Measurements from ENCODE around the gene CARD9.

DNA sequence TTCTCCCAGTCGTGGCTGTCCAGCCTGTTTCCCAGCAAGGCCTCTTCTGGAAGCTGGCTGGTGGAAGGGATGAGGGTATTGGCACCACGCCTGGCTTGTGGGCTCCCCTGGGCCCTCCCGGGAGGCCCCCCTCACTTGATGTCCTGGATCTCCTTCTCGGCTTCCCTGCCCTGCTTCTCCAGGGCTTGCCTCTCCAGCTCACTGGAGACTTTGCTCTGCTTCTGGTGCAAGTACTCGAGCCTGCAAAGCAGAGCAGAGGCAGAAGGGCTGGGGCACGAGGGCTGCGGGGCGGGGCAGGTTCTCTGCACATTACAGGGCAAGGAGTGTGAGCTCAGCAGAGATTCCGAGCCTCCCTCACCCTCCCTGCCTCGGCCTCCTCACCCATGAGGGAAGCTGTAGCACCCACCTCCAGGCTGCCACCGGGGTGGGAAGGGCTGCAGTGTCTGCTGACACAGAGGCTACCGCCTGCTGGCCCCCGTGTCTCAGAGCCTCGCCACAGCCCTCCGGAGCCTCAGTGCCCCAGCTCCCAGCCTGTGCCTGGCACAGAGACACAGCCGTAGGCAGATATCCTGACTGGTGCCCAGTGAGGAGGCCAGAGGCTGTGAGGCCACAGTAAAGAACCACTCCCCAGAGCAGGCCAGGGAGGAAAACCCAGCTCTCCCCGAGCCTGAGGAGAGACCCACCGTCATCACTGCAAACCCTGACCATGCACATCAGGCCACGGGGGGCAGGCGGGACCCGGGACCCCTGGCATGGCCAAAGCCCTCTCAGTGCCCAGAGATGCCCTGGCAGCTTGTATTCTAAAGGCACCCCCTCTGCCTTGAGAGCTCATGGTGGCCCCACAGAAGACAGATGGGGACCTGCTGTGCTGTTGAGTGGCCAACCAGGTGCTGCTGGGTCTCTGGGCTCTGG is 19.3 kb upstream of the CARD9 start:
- TF ChIP-seq L3MBTL2 (conservative IDR thresholded peaks at IDR 0.05) (no peak), FOXM1 (IDR thresholded peaks at IDR 0.05; ENCODE audit: borderline replicate concordance) (no peak), ELF4 (IDR thresholded peaks at IDR 0.05) (no peak), SUZ12 (IDR thresholded peaks at IDR 0.05) (no peak), SP1 (IDR thresholded peaks at IDR 0.05) (no peak), FOXA1 (IDR thresholded peaks at IDR 0.05) (no peak), FOXK2 (IDR thresholded peaks at IDR 0.05) (no peak), HDGF (IDR thresholded peaks at IDR 0.05; ENCODE audit: borderline replicate concordance) (no peak), BHLHE40 (IDR thresholded peaks at IDR 0.05; ENCODE audit: borderline replicate concordance) (no peak), ARNT (IDR thresholded peaks at IDR 0.05) (no peak)
- TF ChIP-seq, protein P1, sequence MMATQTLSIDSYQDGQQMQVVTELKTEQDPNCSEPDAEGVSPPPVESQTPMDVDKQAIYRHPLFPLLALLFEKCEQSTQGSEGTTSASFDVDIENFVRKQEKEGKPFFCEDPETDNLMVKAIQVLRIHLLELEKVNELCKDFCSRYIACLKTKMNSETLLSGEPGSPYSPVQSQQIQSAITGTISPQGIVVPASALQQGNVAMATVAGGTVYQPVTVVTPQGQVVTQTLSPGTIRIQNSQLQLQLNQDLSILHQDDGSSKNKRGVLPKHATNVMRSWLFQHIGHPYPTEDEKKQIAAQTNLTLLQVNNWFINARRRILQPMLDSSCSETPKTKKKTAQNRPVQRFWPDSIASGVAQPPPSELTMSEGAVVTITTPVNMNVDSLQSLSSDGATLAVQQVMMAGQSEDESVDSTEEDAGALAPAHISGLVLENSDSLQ (IDR thresholded peaks at IDR 0.05): no peak

Measured in HEK293T (cell line).